Measurements from ENCODE around the gene WBP1L. TPM values are rescaled to one million over a fixed set of nuclear protein-coding genes. Genes with fewer than 3 reads are reported as not detected.

Gene WBP1L
- total and polyA plus RNA-seq, 2 experiments from 2014 or later, result 7.0 to 55.7 TPM

- no peak for TF ChIP-seq ZNF462 (CRISPR knock-in tag; IDR thresholded peaks at IDR 0.05)
These were observed 72.2 kb downstream of the WBP1L start (continued) for GRCh38 chr10:102815790-102816549.

- Histone ChIP-seq H4K20me1 (replicated peaks; ENCODE audit: insufficient read depth) (no peaks in the 10 kb centered on the region), H3K4me2 (no peak overlapping the region), H3F3A (replicated peaks; ENCODE audit: low read depth) (peaks cover 6% of the 10 kb centered on the region; the same call in 1 of the 2 replicates), H3K27ac (ENCODE audit: low read depth) (no peak overlapping the region), H2AFZ (no peak overlapping the region), H3K9me2 (ENCODE audit: insufficient read depth) (no peaks in the 10 kb centered on the region), H3K36me3 (ENCODE audit: insufficient read depth) (no peaks in the 10 kb centered on the region), H3K4me3 (no peak overlapping the region), H3K27me3 (ENCODE audit: insufficient read depth) (no peaks in the 10 kb centered on the region), H3K79me2 (replicated peaks; ENCODE audit: insufficient read depth) (no peaks in the 10 kb centered on the region), H3K4me1 (ENCODE audit: insufficient read depth) (peaks cover 19% of the 10 kb centered on the region)
- peaks cover 11% of the 10 kb centered on the region for H3K27me3 Mint-ChIP-seq (ENCODE audit: insufficient read depth, low read depth, poor library complexity)
- H3K4me3 Mint-ChIP-seq, result no peak overlapping the region
- H3K27ac Mint-ChIP-seq, result no peak overlapping the region
- no peaks in the 10 kb centered on the region for H3K9me3 Mint-ChIP-seq
- peaks cover 20% of the 10 kb centered on the region for H3K4me1 Mint-ChIP-seq
- ATAC-seq (no peak), DNase-seq (ENCODE audit: low spot score) (no peak)
- H3K36me3 Mint-ChIP-seq (ENCODE audit: low read depth), result peaks cover 9% of the 10 kb centered on the region; the same call in 1 of the 3 replicates
- TF ChIP-seq REST (IDR thresholded peaks at IDR 0.05; ENCODE audit: unreplicated experiment), result no peak
- TF ChIP-seq ZNF462 (CRISPR knock-in tag; IDR thresholded peaks at IDR 0.05), result no peak
- TF ChIP-seq CREB1 (CRISPR knock-in tag; IDR thresholded peaks at IDR 0.05; ENCODE audit: low read depth), result no peak
- no peak for TF ChIP-seq EZH2 (IDR thresholded peaks at IDR 0.05; ENCODE audit: low read depth, unreplicated experiment)
These were observed 73.4 kb downstream of the WBP1L start for GRCh38 chr10:102817175-102817574.
